ENCODE measurements around the gene HAPSTR1.
"Not testable (repeated sequence)": the region's sequence is repeated elsewhere in the genome, so short reads cannot be mapped to it uniquely, and the experiment has no call there.

The HAPSTR1 gene

DNA sequence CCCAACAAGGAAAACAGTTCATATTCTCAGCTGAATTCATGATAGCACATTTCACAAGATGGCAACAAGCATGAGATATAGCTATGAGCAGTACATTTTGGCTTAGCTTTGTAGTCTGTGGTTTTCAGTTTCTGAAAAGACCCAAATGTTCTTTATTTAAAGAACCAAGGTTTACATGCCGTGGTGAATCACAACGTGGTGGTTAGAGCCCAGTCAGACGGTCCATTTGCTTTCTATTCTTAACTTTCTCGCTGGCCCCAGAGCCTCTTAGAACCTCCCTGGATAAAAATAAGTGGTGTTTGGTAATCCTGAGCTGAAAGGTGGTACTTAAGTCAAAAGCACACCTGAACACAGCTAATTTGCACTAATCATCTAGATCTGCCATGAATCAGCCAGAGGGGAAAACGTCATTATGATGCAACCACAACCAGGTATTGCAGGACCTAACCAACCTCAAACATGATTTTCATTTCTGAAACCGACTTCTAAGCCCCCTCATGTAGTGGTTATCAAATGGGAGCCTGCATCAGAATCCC is 18.6 kb upstream of the HAPSTR1 start:
- DNase-seq: no peak

DNA sequence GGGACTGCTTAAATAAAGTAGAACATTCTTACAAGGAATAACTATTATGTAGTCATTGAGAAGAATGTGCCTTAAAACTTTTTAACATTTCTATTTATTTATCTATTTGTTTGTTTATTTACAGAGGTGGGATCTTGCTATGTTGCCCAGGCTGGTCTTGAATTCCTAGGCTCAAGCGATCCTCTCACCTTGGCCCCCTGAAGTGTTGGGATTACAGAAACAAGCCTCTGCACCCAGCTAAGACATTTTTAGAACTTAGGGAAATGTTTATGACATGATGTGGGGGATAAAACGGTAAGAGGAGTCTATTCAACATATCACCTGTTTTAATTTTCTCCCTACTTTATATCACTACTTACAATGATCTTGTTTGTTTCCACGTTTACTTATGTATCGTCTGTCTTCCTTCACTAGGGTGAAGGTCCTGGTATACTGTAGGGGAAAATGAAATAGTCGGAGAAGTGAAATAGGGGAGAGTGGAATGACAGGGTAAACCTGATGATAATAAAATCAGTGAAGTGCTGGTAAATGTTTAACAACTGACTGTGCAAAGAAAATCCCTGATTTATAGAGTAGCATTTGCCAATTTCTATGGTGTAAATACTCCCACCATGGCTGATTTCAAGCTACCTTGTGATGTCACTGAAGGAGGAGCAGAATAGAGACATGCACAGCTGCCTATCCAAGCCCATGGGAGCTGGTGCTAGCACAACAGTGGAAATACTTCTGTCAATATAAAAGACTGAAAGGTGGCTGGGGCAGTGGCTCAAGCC is 16.0 kb upstream of the HAPSTR1 start:
- no peak for DNase-seq

DNA sequence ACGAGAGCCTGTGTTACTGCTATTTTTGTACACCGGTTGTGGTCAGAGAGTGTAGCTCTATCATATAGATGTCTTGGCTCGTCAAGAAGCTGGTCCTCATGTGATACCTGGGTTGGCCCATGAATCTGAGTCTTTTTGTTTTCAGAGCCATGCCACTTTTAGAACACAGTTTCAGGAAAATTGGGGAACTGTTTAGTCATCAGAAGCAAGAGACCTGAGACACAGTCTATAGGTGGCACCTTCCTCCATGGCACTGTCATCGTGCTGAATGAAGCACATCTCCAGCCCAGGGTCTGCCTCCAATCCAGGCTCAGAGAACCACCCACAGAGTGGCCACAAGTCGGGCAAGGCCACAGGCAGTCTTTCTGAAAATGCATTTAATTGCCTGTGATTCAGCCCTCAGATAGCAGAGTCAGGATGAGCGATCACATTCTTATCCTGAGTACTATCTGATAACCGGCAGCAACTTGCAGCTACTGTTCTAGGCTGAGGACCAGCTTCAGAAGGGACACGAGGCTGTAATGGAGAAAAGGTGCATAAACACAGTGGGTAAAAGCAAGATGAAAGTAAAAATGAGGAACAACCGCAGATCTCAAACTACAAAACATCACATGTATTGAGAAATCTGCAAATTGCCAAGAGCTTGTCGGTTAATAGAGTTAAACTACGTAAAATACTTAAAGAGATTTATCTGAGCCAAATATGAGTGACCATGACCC is 14.2 kb upstream of the HAPSTR1 start:
- DNase-seq: no peak

DNA sequence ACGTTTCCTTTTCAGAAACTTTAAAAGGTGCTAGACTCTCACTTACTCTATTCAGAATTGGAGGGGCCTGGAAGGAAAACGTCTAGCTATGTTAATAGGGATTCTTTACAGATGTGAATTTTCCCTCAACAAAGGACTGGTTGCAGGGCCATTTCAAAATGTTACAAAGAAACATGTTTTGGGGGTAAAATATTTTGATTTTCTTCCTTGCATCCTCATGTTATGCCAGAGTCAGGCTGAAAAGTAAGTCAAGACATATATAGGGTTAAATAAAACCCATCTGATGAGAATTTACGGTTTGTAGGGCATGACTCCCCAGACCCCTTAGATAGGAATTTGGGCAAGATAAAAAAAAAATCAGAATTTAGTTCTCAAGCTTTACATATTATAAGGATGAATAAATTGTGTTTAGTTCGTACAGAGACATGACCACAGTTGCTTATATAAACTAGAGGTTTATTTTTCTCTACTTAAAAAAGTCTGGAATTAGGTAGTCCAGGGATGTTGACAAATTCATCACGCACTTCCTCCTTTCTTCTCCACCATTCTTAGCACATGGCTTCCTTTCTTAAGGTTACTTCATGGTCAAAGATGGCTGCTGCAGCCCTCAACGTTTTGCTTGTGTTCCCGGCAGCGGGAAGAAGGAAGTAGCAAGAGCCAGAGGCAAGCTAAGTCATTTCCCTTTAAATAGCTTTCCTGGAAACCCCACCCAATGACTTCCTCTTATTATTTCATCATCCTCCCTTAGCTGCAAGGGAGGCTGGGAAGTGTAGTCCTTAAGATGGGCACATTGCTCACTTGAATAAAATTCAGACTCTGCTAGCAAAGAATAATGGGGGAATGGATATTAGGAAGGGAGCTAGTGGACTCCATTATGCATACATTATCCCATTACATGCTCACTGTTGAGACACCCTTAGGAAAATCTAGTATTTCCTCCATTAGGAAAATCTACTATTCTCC is 12.7 kb upstream of the HAPSTR1 start:
- not testable (repeated sequence) for DNase-seq

DNA sequence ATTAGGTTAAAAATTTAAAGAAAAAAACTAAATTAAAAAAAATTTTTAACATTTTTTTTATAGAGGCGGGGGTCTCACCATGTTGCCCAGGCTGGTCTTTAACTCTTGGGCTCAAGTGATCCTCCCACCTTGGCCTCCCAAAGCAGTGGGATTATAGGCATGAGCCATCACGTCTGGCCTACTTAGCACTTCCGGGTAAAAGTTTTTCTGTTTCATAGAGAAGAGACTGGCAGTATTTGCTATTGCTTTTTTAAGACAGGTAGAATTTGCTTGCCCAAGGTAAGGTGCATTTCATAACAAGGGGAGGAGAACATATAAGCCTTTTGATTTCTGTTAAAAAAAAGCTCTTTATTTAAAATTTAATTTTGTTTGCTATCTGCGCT is 12.0 kb upstream of the HAPSTR1 start:
- no peak for DNase-seq

DNA sequence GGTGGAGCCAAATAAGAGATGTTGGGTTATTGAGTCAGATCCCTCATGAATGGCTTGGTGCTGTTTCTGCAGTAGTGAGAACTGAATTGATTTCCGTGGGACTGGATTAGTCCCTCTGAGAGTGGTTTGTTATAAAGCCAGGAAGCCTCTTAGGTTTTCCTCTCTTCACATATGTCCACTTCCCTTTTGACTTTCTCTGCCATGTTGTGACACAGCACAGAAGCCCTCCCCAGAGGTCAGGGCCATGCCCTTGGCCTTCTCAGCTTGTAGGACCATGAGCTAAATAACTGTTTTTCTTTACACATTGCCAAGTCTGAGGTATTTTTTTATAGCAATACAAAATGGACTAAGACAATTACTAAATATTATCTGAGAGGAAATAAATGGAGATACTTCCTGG is 10.3 kb upstream of the HAPSTR1 start:
- DNase-seq: no peak

DNA sequence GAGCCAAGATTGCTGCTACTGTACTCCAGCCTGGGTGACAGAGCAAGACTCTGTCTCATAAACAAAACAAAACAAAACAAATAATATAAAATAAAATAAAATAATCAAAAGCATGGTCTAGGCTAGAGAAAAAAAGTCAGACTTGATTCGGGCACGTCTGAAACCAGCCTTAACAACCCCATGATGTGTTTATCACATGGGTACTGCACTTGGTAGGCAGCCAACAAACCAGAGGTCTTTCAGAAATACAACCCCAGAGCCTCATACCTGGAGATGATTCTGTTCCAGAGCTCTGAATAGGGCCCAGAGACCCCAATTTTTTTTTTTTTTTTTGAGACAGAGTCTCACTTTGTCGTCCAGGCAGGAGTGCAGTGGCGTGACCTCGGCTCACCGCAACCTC is 9.6 kb upstream of the HAPSTR1 start:
- DNase-seq: no peak

DNA sequence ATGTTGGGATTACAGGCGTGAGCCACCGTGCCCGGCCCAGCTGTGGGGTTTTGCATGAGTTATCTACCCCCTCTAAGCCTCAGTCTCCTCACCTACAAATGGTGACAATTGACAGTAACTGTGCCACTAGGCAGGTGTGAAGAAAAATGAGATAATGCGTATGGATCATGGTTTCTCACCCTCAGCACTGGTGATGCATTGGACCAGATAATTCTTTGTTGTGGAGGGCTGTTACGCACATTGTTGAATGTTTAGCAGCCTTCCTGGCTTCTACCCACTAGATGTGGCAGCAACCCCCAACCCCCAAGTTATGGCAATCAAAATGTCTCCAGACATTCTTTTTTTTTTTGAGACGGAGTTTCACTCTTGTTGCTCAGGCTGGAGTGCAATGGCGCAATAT is 9.0 kb upstream of the HAPSTR1 start:
- no peak for DNase-seq

DNA sequence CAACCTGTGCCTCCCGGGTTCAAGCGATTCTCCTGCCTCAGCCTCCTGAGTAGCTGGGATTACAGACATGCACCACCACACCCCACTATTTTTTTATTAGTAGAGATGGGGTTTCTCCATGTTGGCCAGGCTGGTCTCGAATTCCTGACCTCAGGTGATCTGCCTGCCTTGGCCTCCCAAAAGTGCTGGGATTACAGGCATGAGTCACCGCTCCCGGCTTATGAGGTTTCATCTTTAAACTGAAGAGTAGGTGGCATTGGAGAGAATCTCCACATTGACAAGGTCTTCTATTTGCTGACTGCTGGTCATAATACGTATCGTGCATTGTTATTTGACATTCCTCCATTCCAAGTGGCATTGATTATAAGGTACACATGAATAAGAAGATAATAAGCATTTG is 3.7 kb upstream of the HAPSTR1 start:
- not testable (repeated sequence) for DNase-seq

DNA sequence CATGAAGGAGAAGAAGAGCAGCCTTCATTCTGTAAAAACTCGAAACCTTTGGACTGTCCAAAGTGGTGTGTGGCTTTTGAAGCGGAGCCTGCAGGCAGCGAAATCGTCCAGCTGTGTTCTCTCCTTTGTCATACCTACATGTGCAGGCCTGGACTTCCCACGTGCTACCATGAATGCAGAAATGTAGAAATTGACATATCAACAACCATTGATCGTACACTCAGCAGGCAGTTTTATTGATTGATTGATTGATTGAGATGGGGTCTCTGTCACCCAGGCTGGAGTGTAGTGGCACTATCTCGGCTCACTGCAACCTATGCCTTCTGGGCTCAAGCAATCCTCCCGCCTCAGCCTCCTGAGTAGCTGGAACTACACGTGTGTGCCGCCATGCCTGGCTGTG is 2.6 kb upstream of the HAPSTR1 start:
- no peak for DNase-seq

DNA sequence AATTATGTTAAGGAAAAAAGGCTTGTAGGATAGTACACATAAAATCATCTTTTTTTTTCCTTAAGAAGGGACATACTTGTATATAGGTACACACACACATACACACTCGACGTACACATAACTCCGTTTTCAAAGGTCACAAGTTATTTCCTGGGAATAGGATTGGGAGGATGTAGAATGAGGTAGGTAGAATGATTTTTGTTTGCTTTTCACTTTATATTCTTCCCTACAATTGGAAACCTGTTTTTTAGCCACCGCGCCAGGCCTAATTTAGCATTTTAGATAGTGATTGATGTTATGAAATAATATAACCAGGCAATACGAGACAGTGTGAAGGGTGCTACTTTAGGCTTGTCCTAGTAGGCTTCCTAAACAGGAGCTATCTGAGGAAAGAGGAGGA is 1.8 kb upstream of the HAPSTR1 start:
- DNase-seq: no peak

DNA sequence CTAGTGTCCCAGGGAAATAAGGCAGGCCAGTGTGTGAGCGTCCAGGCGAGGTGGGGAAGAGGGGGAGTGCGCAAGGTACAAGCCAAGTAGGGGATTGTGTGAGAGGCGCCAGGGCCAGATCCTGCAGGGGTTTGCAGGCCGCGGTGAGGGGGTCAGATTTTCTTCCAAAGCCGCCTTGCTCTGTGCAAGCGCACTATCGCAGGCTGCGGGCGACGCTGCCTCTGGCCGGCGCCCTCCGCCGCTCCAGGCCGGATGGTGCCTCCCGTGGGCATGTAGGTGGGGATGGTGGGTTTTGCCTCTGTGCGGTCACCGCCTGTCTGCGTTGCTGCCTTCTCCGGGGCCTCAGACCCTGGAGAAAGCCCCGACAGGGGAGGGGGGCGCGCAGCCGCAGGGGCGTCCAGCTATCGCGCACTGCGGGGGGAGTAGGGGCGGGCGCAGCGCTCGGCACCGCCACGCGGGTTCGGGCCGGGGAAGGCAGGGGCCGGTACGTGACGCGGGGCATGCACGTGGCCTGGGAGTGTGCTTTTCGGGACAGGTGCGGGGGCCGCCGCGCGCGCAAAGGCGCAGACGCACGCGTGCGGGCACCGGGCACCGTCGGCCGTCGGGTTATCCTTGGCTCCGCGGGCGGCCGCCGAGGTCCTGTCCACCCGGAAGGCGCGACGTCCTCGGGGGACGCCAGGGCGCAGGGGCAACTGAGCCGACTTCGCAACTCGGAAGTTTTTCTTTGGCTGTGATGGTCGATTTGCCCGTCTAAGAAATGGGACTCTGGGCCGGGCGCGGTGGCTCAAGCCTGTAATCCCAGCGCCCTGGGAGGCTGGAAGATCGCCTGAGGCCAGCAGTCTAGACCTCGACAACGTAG is 1.1 kb upstream of the HAPSTR1 start:
- peak; percentile 43 for DNase-seq

DNA sequence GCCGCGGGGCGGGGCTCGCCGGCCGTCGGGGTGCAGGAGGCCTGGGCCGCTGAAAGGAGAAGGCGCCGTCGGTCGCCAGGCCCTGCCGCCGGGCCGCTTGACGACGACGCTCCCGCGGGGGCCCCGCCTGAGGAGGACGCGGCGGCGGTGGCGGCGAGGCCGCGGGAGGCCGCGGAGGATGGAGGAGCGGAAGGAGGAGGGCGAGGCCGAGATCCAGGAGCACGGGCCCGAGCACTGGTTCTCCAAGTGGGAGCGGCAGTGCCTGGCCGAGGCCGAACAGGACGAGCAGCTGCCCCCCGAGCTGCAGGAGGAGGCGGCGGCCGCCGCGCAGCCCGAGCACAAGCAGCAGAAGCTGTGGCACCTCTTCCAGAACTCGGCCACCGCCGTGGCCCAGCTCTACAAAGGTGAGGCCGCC is 430 bp downstream of the HAPSTR1 start:
- no peak for DNase-seq

DNA sequence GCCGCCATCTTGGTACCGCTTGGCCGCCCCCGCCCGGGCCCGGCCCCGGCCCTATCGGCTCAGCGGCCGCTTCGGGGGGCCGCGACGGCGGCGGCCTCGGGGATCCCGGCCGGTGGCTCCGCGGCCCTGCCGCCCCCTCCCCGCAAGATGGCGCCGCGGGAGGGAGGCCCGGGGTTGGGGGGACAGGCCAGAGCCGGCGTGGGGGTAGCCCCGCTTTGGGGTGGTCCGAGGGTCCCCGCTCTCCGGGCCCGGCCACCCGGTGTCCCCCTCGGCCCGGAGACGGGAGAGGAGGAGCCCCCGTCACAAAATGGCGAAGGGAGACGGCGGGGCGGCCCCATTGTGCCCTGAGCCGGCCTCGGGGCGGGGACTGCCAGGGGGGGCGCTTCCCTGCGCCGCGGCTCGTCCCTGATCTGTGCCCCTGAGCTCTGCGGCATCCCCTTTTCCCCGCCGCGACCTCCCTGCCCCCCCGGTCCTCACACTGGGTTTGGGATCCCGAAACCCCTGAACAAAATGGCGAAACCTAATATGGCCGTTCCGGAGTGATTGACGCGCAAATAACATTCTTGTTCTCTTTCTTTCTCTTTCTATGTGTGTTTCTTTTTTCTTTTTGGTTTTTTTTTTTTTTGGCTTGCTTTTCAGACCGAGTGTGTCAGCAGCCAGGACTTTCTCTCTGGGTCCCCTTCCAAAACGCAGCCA is 986 bp downstream of the HAPSTR1 start:
- peak; percentile 62 for DNase-seq

DNA sequence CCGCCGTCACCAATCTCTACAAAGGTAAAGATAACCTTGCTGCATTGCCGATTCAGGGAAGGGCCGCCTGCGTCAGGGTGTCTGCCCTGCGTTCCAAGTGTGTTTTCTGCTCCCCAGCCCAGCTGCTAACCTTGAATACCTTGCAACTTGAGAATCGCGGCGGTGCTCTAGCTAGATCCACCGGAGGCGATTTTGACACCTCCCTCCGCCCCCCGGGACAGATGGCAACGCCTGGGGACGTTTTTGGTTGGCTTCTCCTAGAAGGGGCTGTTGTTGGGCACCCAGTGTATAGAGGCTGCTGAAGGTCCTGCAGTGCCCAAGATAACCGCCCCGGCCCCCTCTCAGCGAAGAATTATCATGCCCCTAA is 1.5 kb downstream of the HAPSTR1 start:
- peak; percentile 24 for DNase-seq

DNA sequence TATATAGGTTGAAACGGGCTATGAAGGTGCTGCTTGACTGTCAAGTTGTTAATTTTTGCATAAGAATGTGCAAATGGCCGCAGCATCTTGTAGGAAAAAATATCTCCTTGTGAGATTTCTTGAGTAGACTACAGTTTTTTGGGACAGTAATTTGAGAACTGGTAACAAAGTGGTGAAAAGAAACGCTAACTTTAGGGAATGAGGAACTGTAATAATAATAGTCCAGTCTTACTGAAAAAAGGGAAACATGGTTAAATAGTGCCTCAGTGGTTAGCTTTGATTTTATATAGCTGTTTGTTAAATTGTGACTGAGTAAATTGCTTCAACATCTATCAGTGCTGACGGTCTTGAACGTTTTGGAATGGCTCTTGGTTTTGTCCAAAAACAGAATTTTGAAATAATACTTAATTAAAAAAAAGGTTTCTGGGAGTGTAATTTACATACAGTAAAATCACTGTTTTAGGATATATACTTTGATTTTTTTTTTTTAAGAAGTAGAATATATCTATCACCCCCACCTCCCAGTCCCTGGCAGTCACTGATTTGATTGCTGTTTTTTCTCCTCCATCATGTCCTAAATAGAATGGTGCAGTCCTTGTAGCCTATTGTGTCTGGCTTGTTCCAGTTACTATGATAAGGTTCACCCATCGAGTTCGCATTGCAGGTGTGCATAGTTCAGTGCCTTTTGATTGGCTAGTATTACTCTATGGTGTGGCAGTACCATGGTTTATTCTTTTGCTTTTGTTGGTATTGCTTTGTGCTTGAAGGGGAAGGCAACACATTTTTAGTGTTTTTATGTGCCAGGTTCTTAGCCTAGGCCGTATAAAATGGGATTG is 2.8 kb downstream of the HAPSTR1 start:
- DNase-seq: no peak

DNA sequence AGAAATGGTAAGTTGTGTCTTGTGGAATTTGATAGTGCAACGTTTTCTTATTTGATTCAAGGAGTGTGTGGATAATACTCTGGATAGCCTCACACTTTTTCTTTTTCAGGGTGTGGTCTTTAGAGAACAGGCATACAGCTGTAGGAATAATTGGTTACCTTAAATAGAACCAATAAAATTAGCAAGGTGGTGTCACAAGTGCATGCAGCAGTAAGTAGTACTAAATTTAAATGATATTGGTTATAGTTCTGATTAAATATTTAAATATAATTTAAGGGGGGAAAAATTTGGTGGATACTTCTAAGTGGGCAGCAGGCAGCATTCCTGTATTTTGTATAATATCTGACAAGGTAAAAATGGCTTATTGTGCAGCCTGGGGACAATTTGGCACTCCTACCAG is 3.7 kb downstream of the HAPSTR1 start:
- no peak for DNase-seq

DNA sequence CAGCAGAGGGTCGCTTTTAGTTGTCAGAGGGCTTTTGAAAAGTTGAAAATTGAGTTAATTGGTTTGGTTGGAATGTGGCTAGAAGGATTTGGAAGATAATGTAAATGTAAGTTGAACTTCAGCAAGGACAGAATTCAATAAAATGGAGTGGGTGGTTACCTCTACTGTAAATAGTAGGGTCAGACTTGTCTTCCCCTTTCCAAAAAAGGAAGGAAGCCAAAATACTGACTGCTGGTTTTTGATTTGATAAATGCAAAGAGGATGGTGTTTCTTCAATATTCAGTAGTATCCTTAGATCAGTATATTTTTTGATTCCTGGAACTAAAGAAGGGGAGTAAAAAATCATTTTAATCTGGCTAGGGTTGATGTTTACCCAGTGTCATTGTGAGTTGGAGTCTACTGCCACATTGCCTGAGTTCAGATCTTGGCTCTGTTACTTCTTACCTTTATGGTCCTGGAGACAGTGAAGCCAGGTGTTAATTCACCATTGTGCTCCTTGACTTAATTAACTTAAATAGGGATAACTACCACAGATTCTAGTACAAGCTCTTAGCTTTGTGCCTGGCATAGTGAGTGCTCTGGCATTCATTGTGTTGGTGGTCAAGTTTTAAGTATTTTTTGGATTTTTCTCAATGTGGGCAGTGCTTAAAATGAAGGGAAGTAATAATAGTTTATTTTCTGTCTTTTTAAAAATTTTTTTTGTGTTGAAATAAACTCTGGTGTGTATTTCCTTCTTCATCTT is 4.4 kb downstream of the HAPSTR1 start:
- no peak for DNase-seq

DNA sequence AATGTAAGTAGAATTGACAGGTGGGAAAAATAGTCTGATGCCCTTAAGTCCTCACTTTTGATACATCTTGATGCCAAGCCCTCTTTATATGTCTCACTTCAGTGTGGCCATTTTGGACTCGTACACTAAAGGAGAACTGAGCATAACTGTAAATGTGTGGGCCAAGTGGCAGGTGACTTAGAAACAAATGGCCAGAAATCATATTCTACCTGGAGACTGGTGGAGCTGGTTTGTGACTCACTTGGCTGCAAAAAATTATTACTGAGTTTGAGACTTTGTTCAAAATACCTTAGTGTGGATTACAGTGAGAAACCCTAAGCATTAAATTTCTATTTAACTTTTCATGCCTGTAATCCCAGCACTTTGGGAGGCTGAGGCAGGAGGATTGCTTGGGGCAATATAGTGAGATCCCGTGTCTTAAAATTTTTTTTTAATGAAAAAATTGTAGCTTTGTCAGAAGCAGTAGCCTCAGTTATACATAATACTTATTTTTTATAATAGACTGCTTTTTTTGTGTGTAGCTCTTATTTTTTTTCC is 5.0 kb downstream of the HAPSTR1 start:
- no peak for DNase-seq
